Uterus (tissue), 2 donors: Measurements from ENCODE around the gene CRISP1.

Experiments
- CTCF ChIP-seq, 4 experiments: fragments of 200-600 bp in 2 of 4; fragments of 450-650 bp in 2 of 4; sonication (generic) in 2 of 4; IDR thresholded peaks; one replicate each; pipeline ENCODE4 v1.5.1; 2016 to 2019; ENCODE audit warnings: antibody characterized with exemption in 4 of 4, mild to moderate bottlenecking in 2 of 4, moderate library complexity in 1 of 4
- POLR2A ChIP-seq, 2 donors: fragments of 450-650 bp; IDR thresholded peaks; one replicate each; pipeline ENCODE4 v1.6.1; 2016; ENCODE audit warnings: antibody characterized with exemption in 2 of 2, mild to moderate bottlenecking in 1 of 2, moderate library complexity in 1 of 2

- TF ChIP-seq CTCF (IDR thresholded peaks at IDR 0.05): no peak
- no peak for TF ChIP-seq POLR2A (IDR thresholded peaks at IDR 0.05)
These were observed at the start of gene CRISP1 for GRCh38 chr6:49866485-49866943.
